Measurements from ENCODE around the gene SMAD3.

Gene SMAD3

GRCh38 chr15:67166280-67167009 is 101.0 kb downstream of the SMAD3 start:
- Histone ChIP-seq H3K27me3 (replicated peaks; ENCODE audit: control insufficient read depth, insufficient read depth, low read length) (no peaks in the 10 kb centered on the region), H3K4me3 (replicated peaks; ENCODE audit: low read depth, low read length) (no peak overlapping the region), H3K36me3 (ENCODE audit: control insufficient read depth, insufficient read depth, low read length) (peaks cover 22% of the 10 kb centered on the region)
- TF ChIP-seq CTCF (IDR thresholded peaks at IDR 0.05; ENCODE audit: insufficient read depth, low read length, poor library complexity, severe bottlenecking): no peak
- no peak for DNase-seq (ENCODE audit: extremely low read depth, insufficient read length)

- H3K36me3 ChIP-seq (ENCODE audit: control insufficient read depth, insufficient read depth, low read length): peaks cover 22% of the 10 kb centered on the region
Observed at GRCh38 chr15:67167091-67167490, 101.7 kb downstream of the SMAD3 start.

GRCh38 chr15:67168694-67169093 is 103.3 kb downstream of the SMAD3 start:
- Histone ChIP-seq H3K4me3 (replicated peaks; ENCODE audit: low read depth, low read length) (no peak overlapping the region), H3K27me3 (replicated peaks; ENCODE audit: control insufficient read depth, insufficient read depth, low read length) (no peaks in the 10 kb centered on the region), H3K36me3 (ENCODE audit: control insufficient read depth, insufficient read depth, low read length) (peaks cover 22% of the 10 kb centered on the region)
- no peak for TF ChIP-seq CTCF (IDR thresholded peaks at IDR 0.05; ENCODE audit: insufficient read depth, low read length, poor library complexity, severe bottlenecking)
- no peak for DNase-seq (ENCODE audit: extremely low read depth, insufficient read length)

More at GRCh38 chr15:67167091-67167490, 101.7 kb downstream of the SMAD3 start:
- no peak for TF ChIP-seq CTCF (IDR thresholded peaks at IDR 0.05; ENCODE audit: insufficient read depth, low read length, poor library complexity, severe bottlenecking)
- Histone ChIP-seq H3K4me3 (replicated peaks; ENCODE audit: low read depth, low read length) (no peak overlapping the region), H3K27me3 (replicated peaks; ENCODE audit: control insufficient read depth, insufficient read depth, low read length) (no peaks in the 10 kb centered on the region)
- DNase-seq (ENCODE audit: extremely low read depth, insufficient read length): no peak

GRCh38 chr15:67170143-67170925 is 104.9 kb downstream of the SMAD3 start:
- no peak for DNase-seq (ENCODE audit: extremely low read depth, insufficient read length)
- TF ChIP-seq CTCF (IDR thresholded peaks at IDR 0.05; ENCODE audit: insufficient read depth, low read length, poor library complexity, severe bottlenecking): no peak
- no peaks in the 10 kb centered on the region for H3K27me3 ChIP-seq (replicated peaks; ENCODE audit: control insufficient read depth, insufficient read depth, low read length)
- no peak overlapping the region for H3K4me3 ChIP-seq (replicated peaks; ENCODE audit: low read depth, low read length)
- peaks cover 19% of the 10 kb centered on the region for H3K36me3 ChIP-seq (ENCODE audit: control insufficient read depth, insufficient read depth, low read length)

GRCh38 chr15:67171471-67171870 is 106.1 kb downstream of the SMAD3 start:
- Histone ChIP-seq H3K36me3 (ENCODE audit: control insufficient read depth, insufficient read depth, low read length) (peaks cover 15% of the 10 kb centered on the region), H3K4me3 (replicated peaks; ENCODE audit: low read depth, low read length) (no peak overlapping the region), H3K27me3 (replicated peaks; ENCODE audit: control insufficient read depth, insufficient read depth, low read length) (no peaks in the 10 kb centered on the region)
- TF ChIP-seq CTCF (IDR thresholded peaks at IDR 0.05; ENCODE audit: insufficient read depth, low read length, poor library complexity, severe bottlenecking): no peak
- no peak for DNase-seq (ENCODE audit: extremely low read depth, insufficient read length)

Measured in GM06990 (cell line).